ENCODE data around the gene KRTAP10-6. TPM values are rescaled to one million over a fixed set of nuclear protein-coding genes. Genes with fewer than 3 reads are reported as not detected.
"Not testable (repeated sequence)": the region's sequence is repeated elsewhere in the genome, so short reads cannot be mapped to it uniquely, and the experiment has no call there.

KRTAP10-6 gene
- polyA plus RNA-seq, 12 donors = not detected

DNA sequence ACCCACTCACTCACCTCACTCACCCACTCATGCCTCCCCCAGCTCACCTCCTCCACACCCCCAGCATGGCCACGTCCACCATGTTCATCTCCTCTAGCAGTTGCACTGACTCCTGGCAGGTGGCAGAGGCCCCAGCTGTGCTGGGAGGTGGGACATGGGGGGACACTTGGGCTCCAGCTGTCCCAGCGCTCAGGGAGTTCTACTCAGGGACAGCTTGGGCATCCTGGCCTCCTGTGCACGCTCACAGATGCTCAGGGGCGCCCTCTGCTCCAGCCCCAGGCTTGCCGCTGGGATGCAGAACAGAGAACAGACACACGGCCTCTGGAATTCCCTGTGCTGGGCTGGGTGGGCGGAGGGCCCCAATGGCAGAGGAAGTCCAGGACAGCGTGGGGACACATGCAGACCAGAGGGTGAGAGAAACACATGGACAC, 24.8 kb upstream of the KRTAP10-6 start:
- no peak for DNase-seq

DNA sequence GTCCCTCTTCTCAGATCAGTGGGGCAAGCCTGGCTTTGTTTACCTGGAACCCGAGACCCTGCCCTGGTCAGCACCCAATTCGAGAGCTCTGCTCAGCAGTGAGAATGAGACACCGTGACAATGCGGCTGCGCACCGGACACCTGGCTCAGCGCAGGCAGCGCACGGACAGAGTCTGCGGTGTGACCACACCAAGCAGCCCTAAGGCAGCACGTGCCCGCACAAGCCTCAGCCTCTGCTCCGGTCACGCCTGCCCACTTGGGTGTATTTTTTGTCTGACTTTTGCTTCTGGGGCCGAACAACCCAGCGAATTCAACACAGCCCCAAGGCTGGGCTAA, 24.3 kb upstream of the KRTAP10-6 start:
- no peak for DNase-seq

DNA sequence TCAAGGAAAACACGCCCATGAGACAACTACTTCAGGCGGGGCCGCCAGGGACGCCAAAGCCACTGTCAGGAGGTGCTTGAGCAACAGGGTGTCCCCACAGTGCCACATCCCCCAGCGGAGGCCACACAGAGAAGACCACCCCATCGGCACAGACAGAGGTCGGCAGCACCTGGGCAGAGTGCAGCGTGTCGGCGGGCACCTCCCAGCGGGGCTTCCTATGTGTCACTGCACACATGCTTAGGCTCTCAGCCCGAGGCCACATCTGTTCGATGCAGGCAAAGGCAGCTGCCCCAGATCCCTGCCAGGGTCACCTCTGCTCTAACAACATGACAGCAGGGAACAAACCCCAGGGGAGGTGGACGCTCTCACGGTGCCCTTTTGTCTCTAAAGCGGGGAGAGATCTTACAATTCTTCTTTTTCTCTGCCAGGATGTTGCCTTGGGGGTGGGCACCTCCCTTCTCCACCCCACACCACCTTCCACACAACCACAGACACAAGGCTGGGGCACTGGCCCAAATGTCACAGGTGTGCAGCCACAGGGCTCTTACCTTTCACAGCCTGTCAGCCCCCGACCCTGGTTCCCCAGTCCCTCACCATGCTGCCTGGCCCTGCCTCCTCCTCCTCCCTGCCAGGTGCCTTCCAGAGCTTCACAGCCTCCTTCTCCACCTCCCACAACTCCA, 23.7 kb upstream of the KRTAP10-6 start:
- DNase-seq = no peak

DNA sequence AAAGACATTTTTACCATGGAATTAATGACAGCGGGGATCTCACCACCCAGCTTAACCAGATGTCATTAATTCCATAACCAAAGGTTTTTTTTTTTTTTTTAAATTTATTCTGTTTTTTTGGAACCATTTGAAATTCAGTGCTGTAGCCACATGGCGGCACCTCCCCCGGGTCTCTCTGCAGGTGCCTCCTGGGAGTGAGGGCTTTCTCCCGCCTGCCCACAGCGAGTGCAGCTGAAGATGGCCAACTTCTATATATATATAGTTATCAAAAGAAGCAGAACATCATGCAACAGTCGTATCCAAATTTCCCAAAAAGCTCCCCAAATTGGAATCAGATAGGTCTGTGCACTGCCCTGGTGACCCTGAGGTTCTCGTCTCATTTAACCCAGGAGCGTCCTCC, 23.2 kb upstream of the KRTAP10-6 start:
- DNase-seq = no peak

DNA sequence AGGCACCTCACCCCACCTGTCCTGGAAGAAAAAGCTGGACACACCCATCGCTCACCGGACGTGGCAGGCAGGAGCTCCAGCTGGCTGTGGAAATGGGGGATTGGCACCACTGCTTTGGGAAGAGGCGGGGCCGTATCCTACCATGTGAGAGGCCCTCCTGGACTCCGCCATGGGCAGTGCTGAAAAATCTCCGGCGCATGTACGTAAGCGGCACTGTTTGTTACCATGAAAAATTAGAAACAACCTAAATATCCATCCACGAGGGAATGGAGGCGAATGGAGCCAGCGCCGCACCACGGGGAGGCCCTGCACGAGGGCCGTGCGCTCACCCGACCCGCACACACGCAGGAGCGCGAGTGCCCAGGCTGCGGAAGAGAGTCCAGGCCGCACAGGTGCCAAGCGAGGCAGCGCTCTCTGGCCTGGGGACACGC, 22.7 kb upstream of the KRTAP10-6 start:
- DNase-seq = no peak

DNA sequence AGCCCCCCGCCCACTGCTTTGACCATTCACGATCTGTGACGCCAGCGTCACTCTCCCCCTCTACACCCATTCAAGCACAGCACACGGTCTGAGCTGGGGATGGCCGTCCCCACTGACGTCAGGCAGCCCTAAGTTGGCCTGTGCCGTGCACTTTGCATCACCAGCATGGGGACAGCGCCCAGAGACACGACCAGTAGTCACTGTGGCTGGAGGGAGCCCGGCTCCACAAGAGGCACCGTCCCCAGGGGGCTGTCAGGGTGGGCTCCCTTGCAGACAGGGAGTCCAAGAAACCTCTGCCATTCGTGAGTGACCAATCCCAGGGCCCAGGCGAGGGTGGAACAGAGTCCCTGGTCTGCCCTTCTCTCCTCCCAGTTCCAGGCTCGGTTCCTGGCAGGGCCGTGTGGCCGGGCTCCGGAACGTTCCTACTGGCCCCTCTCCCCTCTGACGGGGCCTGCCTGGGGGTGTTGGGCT, 21.9 kb upstream of the KRTAP10-6 start:
- DNase-seq = no peak

DNA sequence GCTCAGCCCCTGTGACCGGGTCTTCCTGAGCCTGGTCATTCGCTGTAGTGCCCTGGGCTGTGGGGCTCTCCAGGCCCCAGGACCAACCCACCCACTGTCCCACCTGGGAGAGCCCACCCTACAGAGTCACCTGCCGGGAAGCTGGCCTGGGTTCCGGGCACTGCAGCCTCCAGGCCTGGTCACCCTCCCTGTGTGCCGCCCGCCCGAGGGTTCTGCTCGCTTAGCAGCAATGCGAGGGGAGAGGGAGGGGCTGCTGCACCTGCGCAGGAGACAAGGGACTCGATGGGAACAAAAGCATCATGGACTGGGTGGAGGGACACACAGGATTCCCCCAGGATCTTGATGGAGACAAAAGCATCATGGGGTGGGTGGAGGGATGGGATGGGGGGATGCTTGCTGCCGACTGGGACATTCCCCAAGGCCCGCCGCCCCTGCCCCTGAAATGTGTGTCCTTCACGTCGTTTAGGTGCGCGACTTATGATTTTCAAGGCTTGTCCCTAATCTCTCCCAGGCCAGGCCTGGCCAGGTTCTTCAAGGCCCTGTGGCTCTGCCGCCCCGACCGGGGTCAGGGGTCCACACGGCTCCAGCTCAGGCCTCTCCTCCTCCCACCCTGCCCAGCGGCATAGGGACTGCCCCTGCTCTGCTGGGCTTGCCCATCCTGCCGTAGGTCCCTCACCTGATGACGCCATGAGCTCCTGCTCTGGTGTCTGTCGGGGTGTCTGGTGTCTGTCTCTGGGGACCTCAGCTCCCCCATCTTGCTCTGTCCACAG, 21.3 kb upstream of the KRTAP10-6 start:
- DNase-seq = no peak

DNA sequence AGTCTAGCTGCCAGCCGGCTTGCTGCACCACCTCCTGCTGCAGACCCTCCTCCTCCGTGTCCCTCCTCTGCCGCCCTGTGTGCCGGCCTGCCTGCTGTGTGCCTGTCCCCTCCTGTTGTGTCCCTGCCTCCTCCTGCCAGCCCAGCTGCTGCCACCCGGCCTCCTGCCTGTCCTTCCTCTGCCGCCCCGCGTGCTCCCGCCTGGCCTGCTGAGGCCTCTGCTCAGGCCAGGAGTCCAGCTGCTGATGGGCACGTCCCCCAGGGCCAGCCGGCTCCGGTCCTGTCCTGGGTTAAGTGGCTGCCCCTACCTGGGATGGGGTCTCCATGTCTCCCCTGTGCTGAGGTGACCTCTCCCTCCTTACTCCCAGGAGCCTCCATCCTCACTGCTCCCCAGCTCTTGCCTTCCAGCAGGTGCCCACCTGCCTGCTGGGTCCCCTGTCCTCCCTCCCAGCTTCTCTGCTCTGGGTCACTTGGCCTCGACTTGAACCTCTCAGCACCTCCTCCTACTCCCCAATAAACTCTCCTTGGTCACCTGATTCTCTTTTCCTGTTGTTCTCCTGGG, 20.4 kb upstream of the KRTAP10-6 start:
- DNase-seq = no peak

DNA sequence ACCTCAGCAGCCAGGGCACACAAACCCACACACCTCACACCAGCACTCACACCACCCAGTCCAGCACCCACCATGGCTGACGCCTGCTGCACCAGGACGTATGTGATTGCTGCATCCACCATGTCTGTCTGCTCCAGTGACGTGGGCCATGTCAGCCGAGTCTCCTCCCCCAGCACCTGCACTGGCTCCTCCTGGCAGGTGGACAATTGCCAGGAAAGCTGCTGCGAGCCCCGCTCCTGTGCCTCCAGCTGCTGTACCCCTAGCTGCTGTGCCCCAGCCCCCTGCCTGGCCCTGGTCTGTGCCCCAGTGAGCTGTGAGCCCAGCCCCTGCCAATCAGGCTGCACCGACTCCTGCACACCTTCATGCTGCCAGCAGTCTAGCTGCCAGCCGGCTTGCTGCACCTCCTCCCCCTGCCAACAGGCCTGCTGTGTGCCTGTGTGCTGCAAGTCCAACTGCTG, 19.8 kb upstream of the KRTAP10-6 start, which contains the start of gene KRTAP10-8:
TSS of gene KRTAP10-8 (plus strand) at position 51 of the 458 bp plus-strand sequence. CDS start at position 73, 22 bp downstream.
- DNase-seq = no peak

DNA sequence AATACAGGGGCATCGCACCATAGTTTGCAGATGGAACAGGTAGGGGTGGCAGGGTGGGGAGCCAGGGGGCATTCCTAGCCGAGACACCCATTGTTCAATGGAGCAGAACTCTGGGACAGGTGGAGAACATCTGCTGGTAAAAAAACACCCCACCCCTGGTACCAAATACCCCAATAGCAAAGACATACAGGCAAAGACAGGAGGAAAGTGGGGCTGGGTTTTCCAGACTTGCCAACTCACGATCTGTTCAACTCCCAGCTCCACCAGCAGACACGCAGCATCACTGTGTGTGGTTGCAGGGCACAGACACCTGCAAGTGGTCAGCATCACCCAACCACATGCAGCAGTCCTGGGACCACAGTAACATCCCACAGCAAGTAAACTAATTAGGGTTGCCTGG, 19.2 kb upstream of the KRTAP10-6 start:
- no peak for DNase-seq

DNA sequence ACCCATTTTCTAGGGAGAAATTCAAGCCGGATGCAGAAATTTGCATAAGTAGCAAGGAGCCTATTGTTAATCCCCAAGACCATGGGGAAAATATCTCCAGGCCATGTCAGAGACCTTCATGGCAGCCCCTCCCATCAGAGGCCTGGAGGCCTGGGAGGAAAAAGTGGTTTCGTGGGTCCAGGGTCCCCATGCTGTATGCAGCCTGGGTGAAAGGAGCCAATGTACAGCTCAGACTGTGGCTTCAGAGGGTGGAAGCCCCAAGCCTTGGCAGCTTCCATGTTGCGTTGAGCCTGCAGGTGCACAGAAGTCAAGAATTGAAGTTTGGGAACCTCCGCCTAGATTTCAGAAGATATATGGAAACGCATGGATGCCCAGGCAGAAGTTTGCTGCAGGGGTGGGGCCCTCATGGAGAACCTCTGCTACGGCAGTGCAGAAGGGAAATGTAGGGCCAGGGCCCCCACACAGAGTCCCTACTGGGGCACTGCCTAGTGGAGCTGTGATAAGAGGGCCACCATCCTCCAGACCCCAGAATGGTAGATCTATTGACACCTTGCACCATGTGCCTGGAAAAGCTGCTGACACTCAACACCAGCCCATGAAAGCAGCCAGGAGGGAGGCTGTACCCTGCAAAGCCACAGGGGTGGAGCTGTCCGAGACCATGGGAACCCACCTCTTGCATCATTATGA, 18.0 kb upstream of the KRTAP10-6 start:
- DNase-seq = not testable (repeated sequence)

DNA sequence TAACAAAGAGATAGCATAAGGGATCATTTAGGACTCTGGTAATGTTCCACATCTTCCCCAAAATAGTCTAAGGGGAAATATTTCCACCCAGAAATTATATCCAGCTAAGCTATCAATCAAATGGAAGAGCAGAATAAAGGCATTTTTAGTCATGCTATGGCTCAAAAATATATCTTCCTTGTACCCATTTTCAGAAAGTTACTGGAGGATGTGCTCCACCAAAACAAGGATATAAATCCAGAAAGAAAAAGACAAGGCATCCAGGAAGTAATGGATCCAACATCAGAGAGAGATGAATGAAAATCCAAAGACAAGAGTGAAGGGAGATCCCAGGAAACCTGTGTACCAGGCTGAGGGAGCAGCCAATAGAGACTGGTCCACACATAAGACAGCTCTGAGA, 16.9 kb upstream of the KRTAP10-6 start:
- DNase-seq = no peak

DNA sequence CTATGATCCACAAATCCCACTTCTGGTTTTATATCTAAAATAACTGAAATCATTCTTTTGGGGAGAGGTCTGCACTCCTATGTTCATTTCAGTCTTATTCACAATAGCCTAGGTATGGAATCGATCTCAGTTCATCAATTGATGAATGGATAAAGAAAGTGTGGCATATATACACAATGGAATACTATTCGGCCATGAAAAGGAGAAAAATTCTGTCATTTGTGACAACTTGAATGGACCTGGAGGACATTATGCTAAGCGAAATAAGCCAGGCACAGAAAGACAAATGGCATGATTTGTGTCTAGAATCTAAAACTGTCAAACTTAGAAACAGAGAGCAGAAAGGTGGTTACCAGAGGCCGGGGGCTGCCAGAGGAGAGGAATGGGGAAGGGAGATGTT, 14.2 kb upstream of the KRTAP10-6 start:
- no peak for DNase-seq

DNA sequence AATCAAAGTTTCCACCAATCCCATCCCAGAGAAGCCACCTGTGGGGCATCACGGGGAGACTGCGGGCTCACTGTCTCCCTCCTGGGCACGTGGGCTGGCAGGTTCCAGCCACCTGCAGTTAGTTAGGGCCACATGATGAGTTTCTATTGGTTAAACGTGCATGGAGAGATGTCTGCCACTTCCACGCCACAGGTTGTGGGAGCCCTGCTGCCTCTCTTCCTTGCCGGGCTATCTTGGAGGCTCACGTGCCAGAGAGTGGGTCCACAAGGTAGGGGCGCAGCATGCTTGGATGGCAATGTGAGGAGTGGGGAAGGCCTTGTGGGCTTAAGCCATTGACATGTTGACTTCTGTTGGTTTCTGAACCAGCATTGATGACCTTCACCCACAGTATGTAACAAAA, 11.6 kb upstream of the KRTAP10-6 start:
- no peak for DNase-seq

DNA sequence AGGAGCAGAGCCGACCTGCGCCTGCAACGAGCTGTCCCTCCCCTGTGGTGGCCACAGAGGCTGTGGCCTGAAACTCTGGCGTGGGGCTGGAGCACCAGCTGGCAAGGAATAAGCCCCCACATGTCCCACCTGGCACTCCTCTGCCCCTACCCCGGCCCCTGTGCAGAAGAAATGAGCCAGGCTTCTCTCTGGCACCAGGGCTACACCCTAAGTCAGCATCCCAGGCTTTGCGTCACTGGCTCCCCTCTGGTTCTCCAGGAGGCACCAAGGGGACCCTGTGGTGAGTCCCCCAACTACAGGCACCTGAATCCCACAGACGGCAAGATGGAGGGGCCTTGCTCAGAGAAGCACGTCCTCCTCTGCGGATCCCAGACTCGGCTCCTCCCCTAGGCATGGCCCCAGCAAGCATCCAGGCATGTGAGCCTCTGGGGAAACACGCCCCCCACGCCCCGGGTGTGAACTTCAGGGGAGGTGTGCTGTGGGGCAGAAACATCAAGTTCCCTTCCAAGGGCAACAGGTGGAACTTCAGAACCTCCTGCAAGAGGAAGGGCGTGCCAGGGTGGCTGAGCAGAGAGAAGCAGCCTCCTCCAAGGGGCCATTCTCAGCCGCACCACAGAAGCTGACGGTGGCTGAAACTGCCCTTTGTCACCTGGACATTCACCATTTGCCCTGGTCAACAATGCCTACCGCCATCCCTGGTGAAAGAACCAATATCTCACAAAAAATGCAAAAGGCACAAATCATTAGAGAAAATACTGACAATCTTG, 11.0 kb upstream of the KRTAP10-6 start:
- DNase-seq = no peak

DNA sequence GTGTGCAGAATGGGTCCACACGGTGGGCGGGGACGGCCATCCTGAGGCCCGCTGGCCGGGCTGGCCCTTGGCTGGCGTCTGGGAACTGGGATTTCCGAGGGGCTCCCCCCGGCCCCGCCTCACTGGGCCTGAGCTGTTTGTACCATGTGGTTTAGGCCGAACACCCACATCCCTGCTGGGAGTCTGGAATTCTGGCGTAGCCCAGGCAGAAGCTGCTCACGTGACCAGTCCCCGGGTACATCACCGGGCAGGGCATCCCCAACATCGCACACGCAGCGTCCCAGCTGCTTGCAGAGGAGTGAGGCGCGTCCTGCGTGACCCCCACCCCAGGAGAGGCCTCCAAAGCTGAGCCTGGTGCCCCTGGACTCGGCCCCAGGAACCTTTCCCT, 10.2 kb upstream of the KRTAP10-6 start:
- no peak for DNase-seq

DNA sequence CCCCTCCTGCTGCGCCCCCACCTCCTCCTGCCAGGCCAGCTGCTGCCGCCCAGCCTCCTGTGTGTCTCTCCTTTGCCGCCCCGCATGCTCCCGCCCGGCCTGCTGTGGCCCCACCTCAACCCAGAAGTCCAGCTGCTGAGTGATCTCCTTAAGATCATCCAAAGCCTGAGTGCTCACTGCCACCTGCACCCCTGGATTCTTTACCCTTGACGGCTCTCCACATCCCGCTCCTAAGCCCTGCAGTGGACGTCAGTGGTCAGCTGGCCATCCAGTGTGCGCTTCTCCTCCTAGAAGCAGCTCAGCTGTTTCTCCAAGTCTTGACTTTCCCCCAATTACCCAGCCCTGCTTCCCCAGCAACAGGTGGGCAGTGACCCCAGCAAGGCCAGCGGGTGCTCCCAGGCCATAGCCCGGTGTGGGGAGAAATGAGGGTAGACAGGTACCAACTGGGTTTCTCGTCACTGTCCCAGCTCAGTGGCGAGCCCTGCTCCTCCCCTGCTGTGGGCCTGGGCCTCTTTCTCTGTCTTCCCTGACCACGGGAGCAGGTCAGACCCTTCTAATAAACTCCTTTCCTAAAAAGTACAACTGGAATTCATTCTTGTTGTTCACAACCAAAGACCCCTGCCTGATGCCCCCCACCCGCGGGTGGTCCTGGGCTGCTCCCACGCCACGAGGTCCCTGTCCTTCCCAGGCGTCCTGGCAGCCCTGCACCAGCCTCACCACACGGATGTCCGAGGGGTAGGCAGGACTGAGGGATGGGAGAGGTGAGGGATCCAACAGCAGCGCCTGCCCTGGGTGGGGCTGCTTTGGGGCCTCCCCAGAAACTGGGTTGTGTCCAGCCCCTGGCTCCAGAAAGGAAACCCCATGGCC, 9.5 kb upstream of the KRTAP10-6 start:
- DNase-seq = no peak

DNA sequence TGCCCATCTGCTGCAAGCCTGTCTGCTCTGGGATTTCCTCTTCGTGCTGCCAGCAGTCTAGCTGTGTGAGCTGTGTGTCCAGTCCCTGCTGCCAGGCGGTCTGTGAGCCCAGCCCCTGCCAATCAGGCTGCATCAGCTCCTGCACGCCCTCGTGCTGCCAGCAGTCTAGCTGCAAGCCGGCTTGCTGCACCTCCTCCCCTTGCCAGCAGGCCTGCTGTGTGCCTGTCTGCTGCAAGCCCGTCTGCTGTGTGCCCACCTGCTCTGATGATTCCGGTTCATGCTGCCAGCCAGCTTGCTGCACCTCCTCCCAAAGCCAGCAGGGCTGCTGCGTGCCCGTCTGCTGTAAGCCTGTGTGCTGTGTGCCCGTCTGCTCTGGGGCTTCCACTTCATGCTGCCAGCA, 8.8 kb upstream of the KRTAP10-6 start:
- not testable (repeated sequence) for DNase-seq

DNA sequence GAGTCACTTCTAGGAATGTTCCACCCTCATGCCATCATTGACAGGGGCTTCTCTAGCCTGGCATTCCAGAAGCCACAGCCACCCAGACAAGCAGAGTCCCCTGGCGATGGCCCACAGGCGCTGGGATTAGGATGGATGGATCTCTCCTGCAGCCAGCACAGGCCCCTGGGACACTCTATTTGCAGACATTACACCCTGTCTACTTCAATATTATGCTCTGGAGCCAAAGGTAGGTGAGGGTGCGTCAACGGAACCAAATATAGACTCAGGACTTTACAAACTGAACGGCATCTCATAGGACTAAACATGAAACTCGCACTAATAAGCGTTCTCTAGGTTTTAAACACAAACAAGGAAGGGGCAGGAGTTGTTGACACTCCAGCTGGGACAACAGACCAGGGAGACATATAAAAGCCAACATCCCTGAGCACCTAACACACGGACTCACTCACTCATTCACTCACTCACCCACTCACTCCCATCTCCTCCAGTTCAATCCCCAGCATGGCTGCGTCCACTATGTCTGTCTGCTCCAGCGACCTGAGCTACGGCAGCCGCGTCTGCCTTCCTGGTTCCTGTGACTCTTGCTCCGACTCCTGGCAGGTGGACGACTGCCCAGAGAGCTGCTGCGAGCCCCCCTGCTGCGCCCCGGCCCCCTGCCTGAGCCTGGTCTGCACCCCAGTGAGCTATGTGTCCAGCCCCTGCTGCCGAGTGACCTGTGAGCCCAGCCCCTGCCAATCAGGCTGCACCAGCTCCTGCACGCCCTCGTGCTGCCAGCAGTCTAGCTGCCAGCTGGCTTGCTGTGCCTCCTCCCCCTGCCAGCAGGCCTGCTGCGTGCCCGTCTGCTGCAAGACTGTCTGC, 8.0 kb upstream of the KRTAP10-6 start, which contains the start of gene KRTAP10-7:
TSS of gene KRTAP10-7 (plus strand) at position 480 of the 861 bp plus-strand sequence. CDS start at position 505, 25 bp downstream.
- DNase-seq = not testable (repeated sequence)
